CD14-positive monocyte (primary cell): ENCODE measurements around the gene COL21A1. TPM values are rescaled to one million over a fixed set of nuclear protein-coding genes. Genes with fewer than 3 reads are reported as not detected.

ENCODE experiments used
- DNase-seq, 3 donors: peaks; one replicate each; pipeline ENCODE4 v3.0.0-alpha.2; 2011 to 2022
- H2AFZ ChIP-seq: 2 replicates; pipeline ENCODE4 v1.6.0; 2012; ENCODE audit warnings: mild to moderate bottlenecking, low read depth, low read length, inconsistent platforms; ENCODE audit not compliant: insufficient read depth, poor library complexity, severe bottlenecking
- H3K27ac ChIP-seq, 2 donors: 1 replicate in 1 of 2; 2 replicates in 1 of 2; pipeline ENCODE4 v1.5.1; 2012 to 2013; ENCODE audit warnings: low read length in 2 of 2, control low read depth in 1 of 2, inconsistent platforms in 1 of 2, low read depth in 1 of 2, mild to moderate bottlenecking in 1 of 2
- H3K27me3 ChIP-seq, 2 donors: one replicate each; pipeline versions ENCODE4 v1.6.0 to v1.6.1; 2011 to 2013; ENCODE audit warnings: low read length in 2 of 2; ENCODE audit not compliant: control insufficient read depth in 2 of 2, insufficient read depth in 2 of 2
- H3K36me3 ChIP-seq, 2 donors: replicated peaks in 1 of 2; 1 replicate in 1 of 2; 2 replicates in 1 of 2; pipeline versions ENCODE4 v1.5.1 to v1.6.1; 2012 to 2013; ENCODE audit warnings: low read length in 2 of 2, control low read depth in 1 of 2, inconsistent platforms in 1 of 2, mild to moderate bottlenecking in 1 of 2; ENCODE audit not compliant: insufficient read depth in 2 of 2, control insufficient read depth in 1 of 2
- H3K4me1 ChIP-seq, 2 donors: 1 replicate in 1 of 2; 2 replicates in 1 of 2; pipeline versions ENCODE4 v1.5.1 to v1.6.1; 2012 to 2013; ENCODE audit warnings: low read length in 2 of 2, control low read depth in 1 of 2, inconsistent platforms in 1 of 2, mild to moderate bottlenecking in 1 of 2, moderate library complexity in 1 of 2; ENCODE audit not compliant: insufficient read depth in 2 of 2, control insufficient read depth in 1 of 2
- H3K4me2 ChIP-seq: replicated peaks from 2 replicates; pipeline ENCODE3; 2012; ENCODE audit warnings: low read length, moderate library complexity, mild to moderate bottlenecking; ENCODE audit not compliant: poor library complexity, severe bottlenecking; ENCODE audit errors: extremely low read depth
- H3K4me3 ChIP-seq, 3 experiments: fragments of 200-600 bp in 1 of 3; sonication (generic) in 1 of 3; replicated peaks in 1 of 3; 1 replicate in 2 of 3; 2 replicates in 1 of 3; pipeline ENCODE4 v1.5.1; 2011 to 2013; ENCODE audit warnings: low read length in 3 of 3, mild to moderate bottlenecking in 3 of 3, control low read depth in 2 of 3, low read depth in 2 of 3, inconsistent platforms in 1 of 3, moderate library complexity in 1 of 3
- H3K79me2 ChIP-seq: 2 replicates; pipeline ENCODE4 v1.6.0; 2012; ENCODE audit warnings: mild to moderate bottlenecking, control low read depth, inconsistent platforms, low read length, moderate library complexity; ENCODE audit not compliant: insufficient read depth
- H3K9ac ChIP-seq: 2 replicates; pipeline ENCODE4 v1.6.0; 2017; ENCODE audit warnings: low read length, mild to moderate bottlenecking; ENCODE audit not compliant: insufficient read depth, poor library complexity, severe bottlenecking
- H3K9me3 ChIP-seq, 2 donors: replicated peaks in 1 of 2; 1 replicate in 1 of 2; 2 replicates in 1 of 2; pipeline versions ENCODE4 v1.5.1 to v1.6.1; 2012 to 2013; ENCODE audit warnings: low read length in 2 of 2, control low read depth in 1 of 2; ENCODE audit not compliant: control insufficient read depth in 1 of 2, insufficient read depth in 1 of 2
- H4K20me1 ChIP-seq: 2 replicates; pipeline ENCODE4 v1.6.0; 2012; ENCODE audit warnings: mild to moderate bottlenecking, low read length, control low read depth, moderate library complexity; ENCODE audit not compliant: insufficient read depth
- H3K27ac Mint-ChIP-seq, 7 donors: one replicate each; pipeline ENCODE4 v1.8.0; 2020; ENCODE audit warnings: mild to moderate bottlenecking in 7 of 7, mixed read lengths in 7 of 7, moderate library complexity in 6 of 7, inconsistent platforms in 2 of 7
- H3K27me3 Mint-ChIP-seq, 3 donors: one replicate each; pipeline ENCODE4 v1.8.0; 2021 to 2022; ENCODE audit warnings: low read depth in 3 of 3, mild to moderate bottlenecking in 3 of 3, mixed read lengths in 3 of 3, moderate library complexity in 3 of 3, inconsistent platforms in 1 of 3
- H3K36me3 Mint-ChIP-seq, 2 donors: one replicate each; pipeline ENCODE4 v1.8.0; 2020; ENCODE audit warnings: mixed read lengths in 2 of 2, inconsistent platforms in 1 of 2, mild to moderate bottlenecking in 1 of 2
- H3K4me1 Mint-ChIP-seq: one replicate; pipeline ENCODE4 v1.8.0; 2020; ENCODE audit warnings: mild to moderate bottlenecking, mixed read lengths
- H3K4me3 Mint-ChIP-seq, 2 donors: one replicate each; pipeline ENCODE4 v1.8.0; 2020; ENCODE audit warnings: mild to moderate bottlenecking in 2 of 2, mixed read lengths in 2 of 2, moderate library complexity in 1 of 2
- H3K9me3 Mint-ChIP-seq, 7 donors: one replicate each; pipeline ENCODE4 v1.8.0; 2020 to 2022; ENCODE audit warnings: mixed read lengths in 7 of 7, mild to moderate bottlenecking in 6 of 7, moderate library complexity in 6 of 7, inconsistent platforms in 2 of 7
- WGBS: methylation state at CpG from one replicate; pipeline ENCODE4 v1.1.5; 2013; ENCODE audit warnings: missing lambda C conversion rate; ENCODE audit not compliant: insufficient coverage; 5-methylcytosine and 5-hydroxymethylcytosine counted together
- intact Hi-C, 2 donors: fragments of 100-400 bp; cut with micrococcal nuclease; formaldehyde crosslinking; loops; one replicate each; pipeline versions ENCODE4 v1.15.0 to v1.15.1; 2023
- polyA plus RNA-seq, 3 donors: library from polyadenylated mRNA; depleted of rRNA in 1 of 3; unstranded in 2 of 3; stranded (reverse) in 1 of 3; fragments of 300-500 nt in 2 of 3; fragments of >200 nt in 1 of 3; fragmentation: Illumina TruSeq in 2 of 3; gene quantifications; 1 replicate in 2 of 3; 2 replicates in 1 of 3; pipeline ENCODE4 v1.2.3, GENCODE V29; 2012 to 2021
- TF ChIP-seq, protein P1 (sequence below): fragments of 200-600 bp; IDR thresholded peaks from one replicate; pipeline ENCODE4 v1.8.0; 2022; ENCODE audit warnings: antibody characterized with exemption, mild to moderate bottlenecking

COL21A1 gene
- polyA plus RNA-seq, 3 donors: 0.03 TPM; not detected in 2

DNA sequence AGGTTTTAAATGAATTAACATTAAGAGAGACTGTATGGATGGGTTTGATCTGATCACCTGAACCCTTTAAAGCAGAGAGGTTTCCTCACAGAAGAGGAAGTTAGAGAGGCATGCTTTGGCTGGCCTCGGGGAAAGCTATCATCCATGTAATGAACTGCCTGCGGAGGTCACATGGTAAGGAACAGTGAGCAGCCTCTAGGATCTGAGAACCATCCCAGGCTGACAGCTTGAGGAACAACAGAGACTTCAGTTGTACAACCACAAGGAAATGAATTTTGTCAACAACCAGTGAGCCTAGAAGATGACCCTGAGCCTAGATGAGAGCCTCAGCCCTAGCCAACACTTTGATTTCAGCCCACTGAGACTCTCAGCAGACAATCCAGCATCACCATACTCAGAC lies 2.9 kb upstream of the COL21A1 start:
- intact Hi-C loops: no loop called here
- no peaks in the 10 kb centered on the region for H3K79me2 ChIP-seq
- H3K4me3 ChIP-seq: no peak overlapping the region
- peaks cover 0 to 3% of the 10 kb centered on the region in 2 donors for H3K9me3 ChIP-seq
- TF ChIP-seq, protein P1, sequence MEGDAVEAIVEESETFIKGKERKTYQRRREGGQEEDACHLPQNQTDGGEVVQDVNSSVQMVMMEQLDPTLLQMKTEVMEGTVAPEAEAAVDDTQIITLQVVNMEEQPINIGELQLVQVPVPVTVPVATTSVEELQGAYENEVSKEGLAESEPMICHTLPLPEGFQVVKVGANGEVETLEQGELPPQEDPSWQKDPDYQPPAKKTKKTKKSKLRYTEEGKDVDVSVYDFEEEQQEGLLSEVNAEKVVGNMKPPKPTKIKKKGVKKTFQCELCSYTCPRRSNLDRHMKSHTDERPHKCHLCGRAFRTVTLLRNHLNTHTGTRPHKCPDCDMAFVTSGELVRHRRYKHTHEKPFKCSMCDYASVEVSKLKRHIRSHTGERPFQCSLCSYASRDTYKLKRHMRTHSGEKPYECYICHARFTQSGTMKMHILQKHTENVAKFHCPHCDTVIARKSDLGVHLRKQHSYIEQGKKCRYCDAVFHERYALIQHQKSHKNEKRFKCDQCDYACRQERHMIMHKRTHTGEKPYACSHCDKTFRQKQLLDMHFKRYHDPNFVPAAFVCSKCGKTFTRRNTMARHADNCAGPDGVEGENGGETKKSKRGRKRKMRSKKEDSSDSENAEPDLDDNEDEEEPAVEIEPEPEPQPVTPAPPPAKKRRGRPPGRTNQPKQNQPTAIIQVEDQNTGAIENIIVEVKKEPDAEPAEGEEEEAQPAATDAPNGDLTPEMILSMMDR: no peak
- Mint-ChIP-seq H3K36me3 (peaks cover 0 to 3% of the 10 kb centered on the region in 2 donors), H3K9me3 (peaks cover 0 to 8% (median 3%) of the 10 kb centered on the region in 7 donors), H3K4me3 (peak overlapping the region in 1 of 2 donors; percentile 7), H3K27ac (peak overlapping the region in 1 of 7 donors; percentile 5), H3K4me1 (peaks cover 12% of the 10 kb centered on the region), H3K27me3 (peaks cover 27 to 41% (median 29%) of the 10 kb centered on the region in 3 donors)
- no peaks in the 10 kb centered on the region for H4K20me1 ChIP-seq
- H3K4me1 ChIP-seq: peaks cover 10 to 11% of the 10 kb centered on the region in 2 donors
- H3K27me3 ChIP-seq: peaks cover 31 to 32% of the 10 kb centered on the region in 2 donors
- WGBS: 14% methylated on average over 2 of the region's 2 CpGs
- no peak overlapping the region for H3K27ac ChIP-seq
- no peak overlapping the region for H2AFZ ChIP-seq
- H3K4me2 ChIP-seq: no peak overlapping the region
- H3K9ac ChIP-seq: no peak overlapping the region
- peak in 2 of 3 donors; percentile 3 to 6 for DNase-seq
- H3K36me3 ChIP-seq: no peaks in the 10 kb centered on the region

DNA sequence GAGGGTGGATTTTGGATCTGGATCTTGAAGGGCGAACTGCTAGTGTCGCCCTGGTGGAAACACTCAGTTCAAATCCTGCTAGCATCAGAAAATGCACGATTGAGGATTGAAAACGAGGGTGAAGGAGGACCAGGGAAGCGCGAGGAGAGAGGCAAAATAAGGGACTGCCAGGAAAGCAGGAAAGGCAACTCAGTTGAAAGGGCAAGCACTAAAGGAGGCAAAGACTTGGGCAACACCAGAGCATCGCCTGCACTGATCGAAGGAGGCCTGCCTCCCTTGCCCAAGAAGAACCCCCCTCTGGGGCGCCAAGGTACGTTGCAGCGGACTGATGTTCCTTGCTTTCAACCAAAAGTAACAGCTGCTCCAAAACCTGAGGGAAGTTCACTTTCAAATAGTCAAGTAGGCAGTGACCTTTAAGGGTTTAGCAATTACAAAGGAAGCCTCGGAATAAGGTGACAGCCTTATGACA lies 308 bp upstream of the COL21A1 start:
- no peaks in the 10 kb centered on the region for H3K36me3 ChIP-seq
- TF ChIP-seq, protein P1: no peak
- no peaks in the 10 kb centered on the region for H3K79me2 ChIP-seq
- H3K4me3 ChIP-seq: peak overlapping the region in 1 of 3 experiments; percentile 49
- no peaks in the 10 kb centered on the region for H4K20me1 ChIP-seq
- Mint-ChIP-seq H3K4me3 (peak overlapping the region in 1 of 2 donors; percentile 81), H3K9me3 (peaks cover 0 to 8% (median 3%) of the 10 kb centered on the region in 7 donors), H3K27me3 (peaks cover 27 to 39% (median 29%) of the 10 kb centered on the region in 3 donors), H3K36me3 (peaks cover 0 to 3% of the 10 kb centered on the region in 2 donors), H3K4me1 (peaks cover 30% of the 10 kb centered on the region), H3K27ac (no peak overlapping the region)
- H3K9ac ChIP-seq: no peak overlapping the region
- peak overlapping the region; percentile 56 for H3K4me2 ChIP-seq
- peak overlapping the region; percentile 62 for H2AFZ ChIP-seq
- no peak overlapping the region for H3K27ac ChIP-seq
- peaks cover 33 to 35% of the 10 kb centered on the region in 2 donors for H3K4me1 ChIP-seq
- peaks cover 0 to 3% of the 10 kb centered on the region in 2 donors for H3K9me3 ChIP-seq
- 17% methylated on average over 9 of the region's 12 CpGs for WGBS
- no peak for DNase-seq
- H3K27me3 ChIP-seq: peaks cover 31 to 32% of the 10 kb centered on the region in 2 donors
- intact Hi-C loops: no loop called here
